Measurements from ENCODE around the gene SH2D4B.
"Not testable (repeated sequence)": the region's sequence is repeated elsewhere in the genome, so short reads cannot be mapped to it uniquely, and the experiment has no call there.

The SH2D4B gene

GRCh38 chr10:80526742-80527141 is 11.0 kb upstream of the SH2D4B start:
- H3K4me3 ChIP-seq (ENCODE audit: low read depth, low read length), result no peak overlapping the region
- DNase-seq (ENCODE audit: low read depth), result no peak
- no peak for TF ChIP-seq CTCF (IDR thresholded peaks at IDR 0.05; ENCODE audit: low read depth, low read length, missing control alignments)

- no peak overlapping the region for H3K4me3 ChIP-seq (ENCODE audit: low read depth, low read length)
- no peak for TF ChIP-seq CTCF (IDR thresholded peaks at IDR 0.05; ENCODE audit: low read depth, low read length, missing control alignments)
- no peak for DNase-seq (ENCODE audit: low read depth)
Measured at GRCh38 chr10:80528185-80528700, 9.5 kb upstream of the SH2D4B start.

GRCh38 chr10:80528901-80529300 is 8.8 kb upstream of the SH2D4B start:
- no peak for TF ChIP-seq CTCF (IDR thresholded peaks at IDR 0.05; ENCODE audit: low read depth, low read length, missing control alignments)
- no peak overlapping the region for H3K4me3 ChIP-seq (ENCODE audit: low read depth, low read length)
- DNase-seq (ENCODE audit: low read depth), result no peak

GRCh38 chr10:80529604-80530003 is 8.1 kb upstream of the SH2D4B start:
- no peak overlapping the region for H3K4me3 ChIP-seq (ENCODE audit: low read depth, low read length)
- DNase-seq (ENCODE audit: low read depth), result no peak
- no peak for TF ChIP-seq CTCF (IDR thresholded peaks at IDR 0.05; ENCODE audit: low read depth, low read length, missing control alignments)

- no peak overlapping the region for H3K4me3 ChIP-seq (ENCODE audit: low read depth, low read length)
- TF ChIP-seq CTCF (IDR thresholded peaks at IDR 0.05; ENCODE audit: low read depth, low read length, missing control alignments), result no peak
- no peak for DNase-seq (ENCODE audit: low read depth)
Measured at GRCh38 chr10:80530251-80530650, 7.5 kb upstream of the SH2D4B start.

- no peak for DNase-seq (ENCODE audit: low read depth)
- TF ChIP-seq CTCF (IDR thresholded peaks at IDR 0.05; ENCODE audit: low read depth, low read length, missing control alignments), result no peak
- no peak overlapping the region for H3K4me3 ChIP-seq (ENCODE audit: low read depth, low read length)
Measured at GRCh38 chr10:80530816-80531215, 6.9 kb upstream of the SH2D4B start.

GRCh38 chr10:80532571-80532970 is 5.1 kb upstream of the SH2D4B start:
- TF ChIP-seq CTCF (IDR thresholded peaks at IDR 0.05; ENCODE audit: low read depth, low read length, missing control alignments), result no peak
- no peak for DNase-seq (ENCODE audit: low read depth)

GRCh38 chr10:80534059-80534458 is 3.6 kb upstream of the SH2D4B start:
- DNase-seq (ENCODE audit: low read depth); H3K4me3 ChIP-seq (ENCODE audit: low read depth, low read length): not testable (repeated sequence)

More at GRCh38 chr10:80532571-80532970, 5.1 kb upstream of the SH2D4B start:
- no peak overlapping the region for H3K4me3 ChIP-seq (ENCODE audit: low read depth, low read length)

GRCh38 chr10:80534646-80535045 is 3.1 kb upstream of the SH2D4B start:
- H3K4me3 ChIP-seq (ENCODE audit: low read depth, low read length); DNase-seq (ENCODE audit: low read depth): not testable (repeated sequence)
